C4-2B (cell line): Measurements from ENCODE around the gene ZNF550.

Source experiments
- CTCF ChIP-seq: fragments of 450-650 bp; conservative IDR thresholded peaks from 2 replicates; pipeline ENCODE4 v1.5.1; 2017; ENCODE audit warnings: mild to moderate bottlenecking
- ZFX ChIP-seq: fragments of 450-650 bp; IDR thresholded peaks from 2 replicates; pipeline ENCODE4 v1.6.1; 2017

- TF ChIP-seq CTCF (no peak), ZFX (no peak)
Observed at GRCh38 chr19:57558525-57558924, 1.1 kb downstream of the ZNF550 start.
